GM12878 (cell line): ENCODE measurements around the gene KIAA1217. TPM values are rescaled to one million over a fixed set of nuclear protein-coding genes. Genes with fewer than 3 reads are reported as not detected.

ENCODE experiments used
- ATAC-seq: fragments of 200-7000 bp; cut with Tn5 transposase; 3 replicates; pipeline ENCODE4 v1.9.1; 2020; ENCODE audit warnings: mild to moderate bottlenecking, moderate library complexity
- BruUV-seq: library from RNA; stranded (reverse); fragments of 400-500 nt; replicated peaks from 2 replicates; lab custom pipeline; 2021; lab: Mats Ljungman, UMichigan
- CTCF ChIA-PET: fragments of 300-600 bp; sonication (Branson Sonifier 250); formaldehyde crosslinking; extraction: SDS; loops from one replicate; lab custom pipeline; 2021; ENCODE audit warnings: inconsistent platforms; lab: Yijun Ruan, JAX
- POLR2A ChIA-PET: fragments of 350-600 bp; formaldehyde crosslinking; extraction: SDS; loops from one replicate; lab custom pipeline; 2021; ENCODE audit warnings: inconsistent platforms; lab: Charles Lee
- RAD21 ChIA-PET: fragments of 300-600 bp; sonication (Branson Sonifier 250); formaldehyde crosslinking; loops from one replicate; lab custom pipeline; 2023; ENCODE audit warnings: antibody characterized with exemption; ENCODE audit not compliant: unreplicated experiment; lab: Charles Lee
- SMC1A ChIA-PET: fragments of 300-600 bp; sonication (Branson Sonifier 250); formaldehyde crosslinking; loops from one replicate; lab custom pipeline; 2023; ENCODE audit not compliant: unreplicated experiment, uncharacterized antibody; lab: Charles Lee
- DNase-seq: peaks from one replicate; pipeline ENCODE4 v3.0.0-alpha.2; 2011; ENCODE audit warnings: low read depth, low spot score
- FAIRE-seq: peaks from 3 replicates; lab custom pipeline; 2011; peaks lifted over from hg19 to GRCh38; lab: Jason Lieb, UNC
- H2AFZ ChIP-seq: 2 replicates; pipeline ENCODE4 v1.6.0; 2011; ENCODE audit warnings: low read depth, low read length, control low read depth; ENCODE audit not compliant: control insufficient read depth
- H3K27ac ChIP-seq: 2 replicates; pipeline ENCODE4 v1.5.1; 2011; ENCODE audit warnings: control low read depth; ENCODE audit not compliant: control insufficient read depth, insufficient read depth
- H3K27me3 ChIP-seq, 2 experiments: replicated peaks in 1 of 2; 2 replicates each; pipeline versions ENCODE4 v1.6.0 to v1.6.1; 2011; ENCODE audit warnings: low read length in 1 of 2; ENCODE audit not compliant: control insufficient read depth in 2 of 2, insufficient read depth in 2 of 2
- H3K36me3 ChIP-seq, 2 experiments: 2 replicates each; pipeline ENCODE4 v1.5.1; 2011; ENCODE audit warnings: low read length in 1 of 2; ENCODE audit not compliant: control insufficient read depth in 2 of 2, insufficient read depth in 2 of 2
- H3K4me1 ChIP-seq: 2 replicates; pipeline ENCODE4 v1.6.1; 2011; ENCODE audit warnings: mild to moderate bottlenecking, low read length, moderate library complexity, mixed read lengths; ENCODE audit not compliant: control insufficient read depth, insufficient read depth
- H3K4me2 ChIP-seq: 2 replicates; pipeline ENCODE4 v1.6.0; 2011; ENCODE audit warnings: control low read depth; ENCODE audit not compliant: control insufficient read depth, insufficient read depth
- H3K4me3 ChIP-seq: fragments of 200-600 bp; sonication (generic); 2 replicates; pipeline ENCODE4 v1.5.1; 2016
- H3K79me2 ChIP-seq: 2 replicates; pipeline ENCODE4 v1.6.0; 2011; ENCODE audit warnings: low read length; ENCODE audit not compliant: control insufficient read depth, insufficient read depth
- H3K9ac ChIP-seq: 2 replicates; pipeline ENCODE4 v1.8.0; 2011; ENCODE audit warnings: low read length, control low read depth, mixed read lengths; ENCODE audit not compliant: control insufficient read depth, insufficient read depth
- H3K9me3 ChIP-seq: replicated peaks from 3 replicates; pipeline ENCODE4 v1.5.1; 2011; ENCODE audit warnings: mild to moderate bottlenecking, low read length; ENCODE audit not compliant: control insufficient read depth, insufficient read depth
- H4K20me1 ChIP-seq: 2 replicates; pipeline ENCODE4 v1.6.0; 2011; ENCODE audit not compliant: control insufficient read depth, insufficient read depth
- ELK1 ChIP-seq: IDR thresholded peaks from 2 replicates; pipeline ENCODE4 v1.6.1; 2012; ENCODE audit warnings: low read depth, low read length, improper control_type of control experiment
- MYC ChIP-seq: IDR thresholded peaks from 2 replicates; pipeline ENCODE4 v1.6.1; 2011; ENCODE audit warnings: mild to moderate bottlenecking, low read length, moderate library complexity, inconsistent platforms; ENCODE audit not compliant: insufficient read depth, insufficient replicate concordance, insufficient read length, severe bottlenecking
- NR2F1 ChIP-seq: fragments of 450-650 bp; conservative IDR thresholded peaks from 2 replicates; pipeline ENCODE4 v1.6.1; 2017; ENCODE audit warnings: mild to moderate bottlenecking
- RCOR1 ChIP-seq: conservative IDR thresholded peaks from 2 replicates; pipeline ENCODE4 v1.6.1; 2012; ENCODE audit warnings: low read depth, low read length, improper control_type of control experiment
- SIN3A ChIP-seq: IDR thresholded peaks from 2 replicates; pipeline ENCODE4 v1.6.1; 2012; ENCODE audit warnings: low read depth, low read length, improper control_type of control experiment
- WGBS: methylation state at CpG from one replicate; pipeline ENCODE4 v1.1.6; 2016; ENCODE audit warnings: low lambda C conversion rate; ENCODE audit not compliant: insufficient replicate concordance, insufficient coverage; ENCODE audit errors: missing lambda C conversion rate; 5-methylcytosine and 5-hydroxymethylcytosine counted together
- in situ Hi-C: fragments of 300-500 bp; cut with MboI; formaldehyde crosslinking; loops from 9 replicates; pipeline ENCODE4 v1.14.3; 2018; ENCODE audit warnings: mixed read lengths
- intact Hi-C: fragments of 100-400 bp; cut with micrococcal nuclease; formaldehyde crosslinking; loops from one replicate; pipeline ENCODE4 v1.14.2; 2022; ENCODE audit not compliant: unreplicated experiment
- polyA plus RNA-seq, 11 experiments: library from polyadenylated mRNA; depleted of rRNA in 4 of 11; unstranded in 6 of 11; stranded (reverse) in 5 of 11; fragments of >200 nt; fragmentation: Nextera tagmentation in 4 of 11; fragmentation: Illumina TruSeq in 1 of 11; extraction: Ambion mirVana in 4 of 11; extraction: Trizol in 1 of 11; gene quantifications; 1 replicate in 1 of 11; 2 replicates in 10 of 11; pipeline versions ENCODE4 v1.2.1 to v1.2.3, GENCODE V29; 2011 to 2016; ENCODE audit warnings: inconsistent platforms in 2 of 11, missing spikeins in 2 of 11, low read depth in 1 of 11
- total RNA-seq, 4 experiments: library from RNA; depleted of rRNA in 3 of 4; stranded (reverse); fragments of >200 nt in 3 of 4; fragmentation: Illumina TruSeq in 1 of 4; extraction: Trizol in 1 of 4; gene quantifications; 2 replicates each; pipeline versions ENCODE4 v1.2.1 to v1.2.3, GENCODE V29; 2013 to 2021

The KIAA1217 gene
- total and polyA plus RNA-seq, 10 of the 15 experiments (the other 5 are each of a cell fraction or from before 2014, with no cell fraction given), result 0.57 to 3.8 (median 2.1) TPM

DNA sequence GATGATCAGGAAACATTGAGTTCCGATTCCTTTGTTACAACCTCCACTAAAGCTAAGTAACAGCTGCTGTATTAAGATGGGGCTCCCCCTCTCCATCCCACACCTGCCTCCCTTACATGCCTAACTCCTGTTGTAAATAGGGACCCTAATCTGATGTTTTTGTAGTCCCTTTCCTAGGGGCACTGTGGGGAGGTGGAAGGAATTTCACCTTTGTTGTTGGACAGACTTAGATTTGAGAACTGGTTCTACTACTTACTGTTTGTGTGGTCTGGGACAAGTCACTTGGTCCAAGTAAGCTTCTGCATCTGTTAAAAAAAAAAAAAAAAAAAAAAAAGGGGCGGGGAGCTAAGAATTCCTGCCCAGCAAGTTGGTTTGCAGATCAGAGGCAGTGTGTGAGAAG, 42.6 kb downstream of the KIAA1217 start (continued):
- TF ChIP-seq MYC, result no peak
- TF ChIP-seq, all 136 proteins: peak for 0

DNA sequence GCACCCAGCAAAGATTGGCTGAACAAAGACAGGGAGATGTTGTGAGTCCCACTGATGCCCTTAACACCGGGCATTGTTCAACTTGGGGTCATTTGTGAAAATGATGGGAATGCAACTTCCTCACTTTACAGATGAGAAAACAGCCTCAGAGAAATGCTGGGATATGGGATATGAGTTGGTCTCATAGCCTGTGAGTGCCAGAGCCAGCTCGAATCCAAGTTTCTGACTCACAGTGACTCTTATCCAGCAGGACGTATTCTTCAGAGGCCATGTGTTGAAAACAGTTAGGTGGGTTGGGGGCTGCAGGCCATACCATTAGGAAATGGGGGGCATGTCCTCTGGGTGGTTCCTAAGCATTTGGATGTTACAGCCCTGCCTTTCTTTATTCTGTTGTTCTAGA, 45.2 kb downstream of the KIAA1217 start:
- 30% methylated on average over 3 of the region's 3 CpGs for WGBS
- no peaks in the 10 kb centered on the region for H3K4me1 ChIP-seq
- CTCF ChIA-PET, result interaction anchor here (0.6 to 1.1 kb wide), 2 partner anchors 17 to 44 kb away, joined by 3 to 4 read pairs; no protein-coding TSS in a partner anchor
- no peak overlapping the region for H3K4me2 ChIP-seq
- H3K27me3 ChIP-seq, result no peaks in the 10 kb centered on the region
- no peak for DNase-seq
- intact Hi-C loops, result no loop called here
- ATAC-seq, result no peak
- no peaks in the 10 kb centered on the region for H3K79me2 ChIP-seq
- TF ChIP-seq SIN3A (no peak), NR2F1 (no peak)
- RAD21 ChIA-PET, result no interaction called here
- no peaks in the 10 kb centered on the region for H3K36me3 ChIP-seq
- no peak for FAIRE-seq
- no peaks in the 10 kb centered on the region for H4K20me1 ChIP-seq
- SMC1A ChIA-PET, result interaction anchor here (1.8 kb wide), 1 partner anchor 9 kb away, joined by 5 read pairs; no protein-coding TSS in a partner anchor
- H3K9ac ChIP-seq, result no peak overlapping the region
- no TSS peak for BruUV-seq
- H3K4me3 ChIP-seq, result no peak overlapping the region
- no peaks in the 10 kb centered on the region for H3K9me3 ChIP-seq
- H3K27ac ChIP-seq, result no peak overlapping the region
- POLR2A ChIA-PET, result no interaction called here
- H2AFZ ChIP-seq, result no peak overlapping the region
- in situ Hi-C loops, result no loop called here

DNA sequence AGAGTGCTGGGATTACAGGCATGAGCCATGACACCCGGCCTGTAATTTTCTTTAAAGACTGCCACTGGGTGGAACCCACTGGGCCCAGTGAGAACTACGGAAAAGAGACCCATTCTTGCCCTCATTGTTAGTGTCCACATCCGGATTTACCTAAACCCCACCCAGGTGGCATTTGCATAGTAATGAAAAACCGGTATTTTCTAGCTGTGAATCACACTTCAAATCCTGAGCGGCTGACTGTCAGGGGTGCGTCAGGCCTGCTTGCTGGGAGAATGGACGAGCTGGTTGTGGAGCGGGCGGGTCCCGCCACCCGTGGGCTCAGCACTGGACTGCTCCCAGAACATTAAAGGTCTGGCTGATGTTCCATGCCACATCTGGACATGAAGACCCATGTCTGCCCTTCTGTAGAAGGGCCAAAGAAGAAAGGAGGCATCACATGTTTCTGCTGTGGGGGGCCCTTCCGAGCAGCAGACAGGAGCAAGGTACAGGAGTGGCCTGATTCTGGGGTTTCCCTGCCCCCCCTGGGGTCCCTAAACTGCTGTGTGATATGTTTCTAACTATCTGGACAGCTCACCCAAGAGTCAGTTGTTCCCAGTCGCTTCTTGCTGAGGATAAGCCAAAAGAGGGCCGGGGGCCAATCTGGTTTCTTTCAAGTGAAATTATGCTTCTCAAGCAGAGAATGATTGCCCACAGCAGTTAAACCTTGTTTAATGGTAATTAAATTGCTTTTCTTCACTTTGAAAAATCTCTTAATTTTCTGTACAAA, 46.4 kb downstream of the KIAA1217 start:
- BruUV-seq, result no TSS peak

More for the DNA sequence above, 46.4 kb downstream of the KIAA1217 start:
- DNase-seq (no peak), FAIRE-seq (no peak), ATAC-seq (no peak)
- H3K79me2 ChIP-seq, result no peaks in the 10 kb centered on the region
- intact Hi-C loops (no loop called here), in situ Hi-C loops (no loop called here)
- no peaks in the 10 kb centered on the region for H3K4me1 ChIP-seq
- no peak for TF ChIP-seq ELK1
- no peak for TF ChIP-seq RCOR1
- H3K36me3 ChIP-seq, result no peaks in the 10 kb centered on the region
- SMC1A ChIA-PET, result interaction anchor here (1.8 kb wide), 1 partner anchor 8 kb away, joined by 5 read pairs; no protein-coding TSS in a partner anchor
- POLR2A ChIA-PET, result no interaction called here
- H3K27me3 ChIP-seq, result no peaks in the 10 kb centered on the region
- WGBS, result 72% methylated on average over 14 of the region's 14 CpGs
- RAD21 ChIA-PET, result no interaction called here
- no peaks in the 10 kb centered on the region for H3K9me3 ChIP-seq
- no peak overlapping the region for H3K4me3 ChIP-seq
- H3K27ac ChIP-seq, result no peak overlapping the region
- no peaks in the 10 kb centered on the region for H4K20me1 ChIP-seq
- CTCF ChIA-PET, result interaction anchor here (0.8 kb wide), 1 partner anchor 64 kb away, joined by 3 read pairs; no protein-coding TSS in a partner anchor
- no peak overlapping the region for H3K4me2 ChIP-seq
- H2AFZ ChIP-seq, result no peak overlapping the region
- no peak overlapping the region for H3K9ac ChIP-seq
